Omental fat pad (tissue), 4 donors: ENCODE measurements around the gene BDH1. TPM values are rescaled to one million over a fixed set of nuclear protein-coding genes. Genes with fewer than 3 reads are reported as not detected.

Experiments
- ATAC-seq: fragments of 150-250 bp; one replicate; pipeline ENCODE4 v1.9.1; 2016; ENCODE audit warnings: mild to moderate bottlenecking, moderate library complexity; ENCODE audit not compliant: low FRiP score
- DNase-seq: peaks from one replicate; pipeline ENCODE4 v3.0.0-alpha.2; 2019; ENCODE audit warnings: low spot score
- CTCF ChIP-seq, 3 donors: fragments of 450-650 bp; IDR thresholded peaks; one replicate each; pipeline ENCODE4 v1.5.1; 2016 to 2017; ENCODE audit warnings: antibody characterized with exemption in 3 of 3, mild to moderate bottlenecking in 3 of 3, moderate library complexity in 2 of 3
- total RNA-seq, 4 donors: library from RNA; depleted of rRNA; stranded (reverse); fragments of >200 nt; gene quantifications; one replicate each; pipeline ENCODE4 v1.1.0, GENCODE V29; 2016

The BDH1 gene
- total RNA-seq, 4 donors from 2014 or later: 11.9 to 24.9 (median 16.1) TPM

- ATAC-seq: no peak
- no peak for DNase-seq
- TF ChIP-seq CTCF (IDR thresholded peaks at IDR 0.05): no peak
Measured at GRCh38 chr3:197539651-197540051, 16.1 kb downstream of the BDH1 start.

DNA sequence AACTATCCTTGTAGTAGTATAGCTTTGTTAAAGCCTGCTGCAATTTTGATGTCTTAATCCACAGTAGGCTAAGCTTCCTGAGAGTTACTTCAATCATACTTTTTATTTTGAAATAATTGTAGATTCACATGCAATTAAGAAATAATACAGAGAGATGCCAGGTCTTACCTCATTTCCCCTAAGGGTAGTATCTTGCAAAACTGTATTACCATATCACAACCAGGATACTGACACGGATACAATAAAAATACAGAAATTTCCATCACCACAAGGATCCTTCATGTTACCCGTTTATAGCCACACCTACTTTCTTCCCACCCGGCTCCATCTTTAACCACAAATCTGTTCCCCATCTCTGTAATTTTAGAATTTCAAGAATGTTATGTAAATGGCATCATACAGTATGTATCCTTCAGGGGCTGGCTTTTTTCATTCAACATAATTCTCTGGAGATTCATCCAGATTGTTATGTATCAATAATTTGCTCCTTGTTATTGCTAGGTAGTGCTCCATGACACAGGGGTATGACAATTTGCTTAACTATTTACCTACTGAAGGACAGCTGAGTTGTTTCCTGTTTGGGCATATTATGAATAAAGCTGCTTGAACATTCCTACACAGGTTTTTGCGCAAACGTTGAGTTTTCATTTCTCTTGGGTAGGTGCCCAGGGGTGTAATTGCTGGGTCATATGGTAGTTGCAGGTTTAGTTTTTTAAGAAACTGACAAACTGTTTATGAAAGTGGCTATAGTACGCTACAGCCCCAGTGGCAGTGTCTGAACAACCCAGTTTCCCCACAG lies 21.6 kb downstream of the BDH1 start:
- peak; percentile 31 for ATAC-seq
- no peak for TF ChIP-seq CTCF (IDR thresholded peaks at IDR 0.05)
- DNase-seq: no peak

GRCh38 chr3:197533396-197533795 lies 22.4 kb downstream of the BDH1 start:
- no peak for DNase-seq
- TF ChIP-seq CTCF (IDR thresholded peaks at IDR 0.05): no peak
- ATAC-seq: no peak

- DNase-seq: no peak
- no peak for TF ChIP-seq CTCF (IDR thresholded peaks at IDR 0.05)
- ATAC-seq: no peak
Measured at GRCh38 chr3:197532388-197532787, 23.4 kb downstream of the BDH1 start.

DNA sequence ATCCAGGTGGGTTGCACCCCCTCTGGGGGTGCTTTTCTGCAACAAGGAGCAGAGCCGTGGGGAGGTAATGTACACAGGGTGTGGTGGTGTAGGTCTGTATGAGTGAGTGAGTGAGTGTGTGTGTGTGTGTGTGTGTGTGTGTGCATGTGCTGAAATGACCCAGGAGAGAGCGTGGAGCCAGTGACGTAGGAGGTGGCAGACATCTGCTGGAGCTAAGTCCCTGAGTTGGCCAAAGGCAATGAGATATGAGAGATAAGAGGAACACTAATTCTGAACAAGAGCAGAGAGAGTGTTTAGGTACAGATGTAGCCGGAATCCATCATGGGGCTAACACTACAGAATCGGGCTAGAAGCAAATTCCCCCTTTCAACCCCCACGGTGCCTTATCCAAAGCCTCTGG lies 27.6 kb downstream of the BDH1 start:
- DNase-seq (no peak), ATAC-seq (no peak)
- no peak for TF ChIP-seq CTCF (IDR thresholded peaks at IDR 0.05)

- DNase-seq: no peak
- no peak for TF ChIP-seq CTCF (IDR thresholded peaks at IDR 0.05)
- no peak for ATAC-seq
Measured at GRCh38 chr3:197527569-197527968, 28.2 kb downstream of the BDH1 start.

- TF ChIP-seq CTCF (IDR thresholded peaks at IDR 0.05): no peak
- ATAC-seq (no peak), DNase-seq (no peak)
Measured at GRCh38 chr3:197525706-197526105, 30.1 kb downstream of the BDH1 start.
